Progenitor cell of endocrine pancreas (in vitro differentiated cells): ENCODE measurements around the gene CD8B. TPM values are rescaled to one million over a fixed set of nuclear protein-coding genes. Genes with fewer than 3 reads are reported as not detected.

Experiments
- DNase-seq: peaks from one replicate; pipeline ENCODE4 v3.0.0; 2021; ENCODE audit warnings: low spot score; ENCODE audit not compliant: unreplicated experiment
- H3K27ac Mint-ChIP-seq: 2 replicates; pipeline ENCODE4 v1.8.0; 2021; ENCODE audit warnings: mild to moderate bottlenecking, moderate library complexity, mixed read lengths
- H3K27me3 Mint-ChIP-seq: 2 replicates; pipeline ENCODE4 v1.8.0; 2021; ENCODE audit warnings: mixed read lengths
- H3K36me3 Mint-ChIP-seq: 2 replicates; pipeline ENCODE4 v1.8.0; 2022; ENCODE audit warnings: mixed read lengths; ENCODE audit not compliant: insufficient read depth
- H3K4me1 Mint-ChIP-seq: 2 replicates; pipeline ENCODE4 v1.8.0; 2021; ENCODE audit warnings: low read depth, mixed read lengths
- H3K4me3 Mint-ChIP-seq: 2 replicates; pipeline ENCODE4 v1.8.0; 2021; ENCODE audit warnings: low read depth, mild to moderate bottlenecking, moderate library complexity, mixed read lengths
- H3K9me3 Mint-ChIP-seq: 2 replicates; pipeline ENCODE4 v1.8.0; 2021; ENCODE audit warnings: low read depth, mixed read lengths
- CTCF ChIP-seq: fragments of 200-600 bp; sonication (generic); IDR thresholded peaks from one replicate; pipeline ENCODE4 v1.5.0; 2021; ENCODE audit warnings: antibody characterized with exemption, mild to moderate bottlenecking; ENCODE audit not compliant: unreplicated experiment
- total RNA-seq: library from RNA; stranded (reverse); gene quantifications from 2 replicates; pipeline ENCODE4 v1.2.1, GENCODE V29; 2021

Gene CD8B
- total RNA-seq, 1 donor from 2014 or later, result not detected

- Mint-ChIP-seq H3K4me1 (no peaks in the 10 kb centered on the region), H3K36me3 (no peaks in the 10 kb centered on the region), H3K27me3 (peaks cover 17% of the 10 kb centered on the region), H3K4me3 (no peak overlapping the region), H3K9me3 (no peaks in the 10 kb centered on the region), H3K27ac (no peak overlapping the region)
- DNase-seq, result no peak
- no peak for TF ChIP-seq CTCF
Measured at GRCh38 chr2:86833315-86833714, 28.4 kb downstream of the CD8B start.

GRCh38 chr2:86832334-86833096 is 29.2 kb downstream of the CD8B start:
- H3K27ac Mint-ChIP-seq, result no peak overlapping the region
- H3K27me3 Mint-ChIP-seq, result peaks cover 22% of the 10 kb centered on the region
- DNase-seq, result no peak

GRCh38 chr2:86831537-86831936 is 30.1 kb downstream of the CD8B start:
- H3K27me3 Mint-ChIP-seq, result peaks cover 30% of the 10 kb centered on the region
- H3K36me3 Mint-ChIP-seq, result no peaks in the 10 kb centered on the region
- no peaks in the 10 kb centered on the region for H3K4me1 Mint-ChIP-seq
- no peaks in the 10 kb centered on the region for H3K9me3 Mint-ChIP-seq
- DNase-seq, result no peak
- H3K4me3 Mint-ChIP-seq, result no peak overlapping the region
- H3K27ac Mint-ChIP-seq, result no peak overlapping the region
- TF ChIP-seq CTCF, result no peak

More at GRCh38 chr2:86832334-86833096, 29.2 kb downstream of the CD8B start:
- no peaks in the 10 kb centered on the region for H3K36me3 Mint-ChIP-seq
- H3K4me3 Mint-ChIP-seq, result no peak overlapping the region
- no peak for TF ChIP-seq CTCF
- no peaks in the 10 kb centered on the region for H3K9me3 Mint-ChIP-seq
- no peaks in the 10 kb centered on the region for H3K4me1 Mint-ChIP-seq

GRCh38 chr2:86826951-86827350 is 34.7 kb downstream of the CD8B start:
- no peaks in the 10 kb centered on the region for H3K9me3 Mint-ChIP-seq
- no peak overlapping the region for H3K4me3 Mint-ChIP-seq
- peaks cover 54% of the 10 kb centered on the region for H3K27me3 Mint-ChIP-seq
- DNase-seq, result no peak
- H3K36me3 Mint-ChIP-seq, result no peaks in the 10 kb centered on the region
- TF ChIP-seq CTCF, result no peak
- H3K4me1 Mint-ChIP-seq, result peaks cover 3% of the 10 kb centered on the region
- H3K27ac Mint-ChIP-seq, result no peak overlapping the region

GRCh38 chr2:86825693-86826381 is 35.8 kb downstream of the CD8B start:
- no peak for TF ChIP-seq CTCF
- Mint-ChIP-seq H3K27me3 (peaks cover 50% of the 10 kb centered on the region), H3K9me3 (no peaks in the 10 kb centered on the region), H3K4me3 (no peak overlapping the region), H3K36me3 (no peaks in the 10 kb centered on the region), H3K27ac (no peak overlapping the region), H3K4me1 (peaks cover 3% of the 10 kb centered on the region)
- no peak for DNase-seq
